GM21526 (cell line): Measurements from ENCODE around the gene EXOC6.

Experiments used
- ATAC-seq: cut with Tn5 transposase; IDR thresholded peaks from one replicate; pipeline ENCODE4 v1.9.1; 2021; ENCODE audit warnings: moderate library complexity; ENCODE audit not compliant: unreplicated experiment, low FRiP score

Gene EXOC6

GRCh38 chr10:92848441-92849233 lies at the start of gene EXOC6:
TSS of gene EXOC6 (plus strand) at chr10:92848520. CDS start at chr10:92848534, 14 bp downstream.
- peak; percentile 75 for ATAC-seq

- ATAC-seq, result no peak
Observed at GRCh38 chr10:92799568-92799967, 48.8 kb upstream of the EXOC6 start.

DNA sequence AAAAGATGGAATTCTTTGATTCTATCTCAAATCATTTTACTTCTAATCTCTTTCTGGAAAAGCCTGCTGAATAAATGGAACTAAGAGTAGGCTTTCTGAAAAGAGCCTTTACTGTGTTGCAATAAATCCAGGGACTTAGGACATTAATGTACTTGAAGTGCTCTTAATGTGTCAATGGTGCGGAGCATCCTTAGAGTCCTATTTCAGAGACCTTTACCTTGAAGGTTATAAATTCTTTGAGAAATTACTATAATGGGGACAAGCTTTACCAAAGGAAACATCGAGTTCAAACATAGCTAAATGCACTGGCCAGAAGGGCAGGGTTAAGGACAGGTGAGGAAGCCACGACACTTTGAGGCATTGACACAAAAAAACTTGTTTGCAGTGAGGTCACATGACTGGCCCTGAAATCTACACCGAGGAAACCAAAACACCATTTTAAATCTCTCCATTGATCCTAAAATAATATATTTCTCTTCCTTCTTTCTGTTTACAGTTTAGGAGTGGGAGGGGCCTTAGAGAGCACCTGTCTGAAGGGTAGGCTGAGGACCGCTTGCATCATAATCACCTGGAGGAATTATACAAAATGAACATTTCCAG lies 48.1 kb upstream of the EXOC6 start:
- ATAC-seq, result no peak

GRCh38 chr10:92801978-92802872 lies 46.1 kb upstream of the EXOC6 start:
- ATAC-seq, result no peak

DNA sequence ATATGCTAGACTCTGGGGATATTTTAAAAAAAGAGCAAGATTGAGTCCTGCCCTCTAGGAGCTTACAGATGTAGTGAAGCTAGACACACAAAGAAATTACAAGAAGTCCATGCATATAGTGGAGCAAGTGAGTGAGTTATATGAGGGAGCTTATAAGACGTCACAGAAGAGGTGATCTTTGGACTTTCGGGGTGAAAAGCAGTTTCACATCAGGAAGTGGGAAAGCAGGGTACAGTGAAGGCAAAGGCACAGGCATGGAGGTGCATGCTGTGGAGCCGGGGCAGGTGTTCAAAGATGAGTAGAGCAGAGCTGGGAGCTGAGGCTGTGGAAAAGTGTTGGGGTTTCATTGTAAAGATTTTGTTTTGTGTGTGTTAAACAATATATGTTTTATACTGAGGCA lies 38.5 kb upstream of the EXOC6 start:
- ATAC-seq, result no peak

GRCh38 chr10:92810934-92811532 lies 37.3 kb upstream of the EXOC6 start:
- no peak for ATAC-seq

- ATAC-seq, result no peak
Observed at GRCh38 chr10:92811986-92812385, 36.3 kb upstream of the EXOC6 start.

DNA sequence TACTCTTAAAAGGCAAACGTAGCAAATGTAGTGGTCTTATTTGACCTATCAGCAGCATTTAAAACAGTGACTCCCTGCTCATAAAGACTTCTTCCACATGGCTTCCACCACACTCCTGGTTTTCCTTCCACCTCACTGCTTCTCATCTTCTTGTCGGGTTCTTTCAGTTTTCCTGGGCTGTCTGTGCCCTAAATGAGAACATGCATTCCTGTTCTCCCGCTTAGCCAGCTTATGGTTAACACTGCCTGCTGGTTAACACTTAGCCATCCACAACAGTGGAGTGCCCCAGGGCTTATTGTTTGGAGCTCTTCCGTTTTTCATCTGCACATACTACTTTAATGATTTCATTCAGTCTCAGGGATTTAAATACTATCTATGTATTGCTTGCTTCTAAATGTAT lies 34.3 kb upstream of the EXOC6 start:
- ATAC-seq, result no peak

DNA sequence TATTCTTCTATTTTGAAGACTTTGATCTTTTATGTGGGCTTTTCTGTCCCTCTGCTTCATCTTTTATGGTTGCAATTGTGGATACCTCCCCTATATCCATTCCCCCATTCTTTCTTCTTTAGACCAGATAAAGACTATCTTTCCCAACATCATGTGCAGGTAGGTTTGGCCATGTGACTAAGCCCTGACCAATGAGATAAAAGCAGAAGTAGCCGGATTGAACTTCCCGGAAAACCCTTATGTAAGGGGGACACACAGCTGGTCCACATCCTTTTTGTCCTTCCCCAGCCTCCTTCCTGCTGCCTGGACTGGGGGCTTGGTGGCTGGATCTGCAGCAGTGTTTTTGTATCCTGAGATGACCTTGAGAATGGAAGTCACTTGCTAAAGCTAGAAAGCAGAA lies 33.5 kb upstream of the EXOC6 start:
- ATAC-seq, result no peak

- ATAC-seq, result no peak
Observed at GRCh38 chr10:92816091-92816531, 32.2 kb upstream of the EXOC6 start.

DNA sequence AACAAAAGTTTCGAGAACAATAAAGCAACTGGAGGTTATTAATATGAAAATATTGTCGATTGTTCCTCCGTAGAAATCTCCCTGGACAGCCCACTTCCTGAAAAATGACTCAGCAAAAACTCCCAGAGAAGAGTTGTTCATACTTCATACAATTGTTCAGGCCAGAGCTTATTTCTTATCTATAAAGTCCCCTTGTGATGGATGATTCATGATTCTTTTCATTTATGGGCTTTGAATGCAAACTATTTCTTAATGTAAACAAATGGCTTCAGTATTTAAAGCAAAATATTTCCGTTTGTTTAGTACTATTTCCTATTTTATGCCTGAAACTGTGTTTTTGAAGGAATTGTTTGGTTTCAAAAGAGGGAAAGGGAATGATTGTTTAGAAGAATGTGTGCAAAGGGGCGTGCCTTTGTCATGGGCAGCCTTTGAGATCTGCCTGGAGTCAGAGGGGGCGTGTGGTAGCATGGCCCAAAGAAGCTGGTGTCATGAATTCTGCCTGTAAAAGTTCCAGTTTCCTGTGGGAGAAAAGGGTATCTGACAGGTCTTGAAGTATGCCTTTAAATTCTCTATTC lies 26.2 kb upstream of the EXOC6 start:
- no peak for ATAC-seq

DNA sequence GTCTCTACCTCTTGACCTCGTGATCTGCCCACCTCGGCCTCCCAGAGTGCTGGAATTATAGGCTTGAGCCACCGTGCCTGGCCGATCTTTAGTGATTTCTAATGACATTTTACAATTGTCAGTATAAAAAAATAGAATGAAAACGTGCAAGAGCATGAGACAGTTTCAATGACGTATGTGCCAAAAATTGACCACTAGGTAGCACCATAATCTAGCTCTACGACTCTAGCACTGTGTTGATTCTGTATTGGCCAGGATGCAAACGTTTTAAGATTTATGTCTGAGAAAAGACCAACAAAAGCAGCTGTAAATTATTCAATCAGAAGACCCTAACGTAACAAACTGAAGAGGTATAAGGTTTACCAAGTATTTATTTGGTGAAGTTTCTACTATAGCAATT lies 25.4 kb upstream of the EXOC6 start:
- no peak for ATAC-seq

DNA sequence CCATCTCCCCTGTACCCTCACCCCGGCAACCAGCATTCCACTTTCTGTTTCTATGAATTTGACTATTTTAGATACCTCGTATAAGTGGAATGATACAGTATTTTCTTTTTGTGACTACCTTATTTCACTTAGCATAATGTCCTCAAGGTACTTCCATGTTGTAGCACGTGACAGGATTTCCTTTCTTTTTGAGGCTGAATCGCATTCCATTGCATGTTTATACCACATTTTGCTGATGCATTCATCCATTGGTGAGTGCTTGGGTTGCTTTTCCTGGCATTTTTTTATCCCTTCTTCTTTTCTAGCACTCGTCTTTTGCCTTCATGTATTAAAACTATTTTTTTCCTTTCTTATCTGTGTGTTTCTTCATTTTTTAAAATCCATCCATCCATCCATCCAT lies 22.3 kb upstream of the EXOC6 start:
- no peak for ATAC-seq

- no peak for ATAC-seq
Observed at GRCh38 chr10:92826504-92826903, 21.8 kb upstream of the EXOC6 start.

GRCh38 chr10:92829042-92829785 lies 19.1 kb upstream of the EXOC6 start:
- no peak for ATAC-seq

GRCh38 chr10:92829786-92830377 lies 18.4 kb upstream of the EXOC6 start:
- ATAC-seq, result no peak

GRCh38 chr10:92830478-92831389 lies 17.6 kb upstream of the EXOC6 start:
- ATAC-seq, result no peak

- no peak for ATAC-seq
Observed at GRCh38 chr10:92832121-92832520, 16.2 kb upstream of the EXOC6 start.
